ENCODE data around the gene EDEM1.

DNA sequence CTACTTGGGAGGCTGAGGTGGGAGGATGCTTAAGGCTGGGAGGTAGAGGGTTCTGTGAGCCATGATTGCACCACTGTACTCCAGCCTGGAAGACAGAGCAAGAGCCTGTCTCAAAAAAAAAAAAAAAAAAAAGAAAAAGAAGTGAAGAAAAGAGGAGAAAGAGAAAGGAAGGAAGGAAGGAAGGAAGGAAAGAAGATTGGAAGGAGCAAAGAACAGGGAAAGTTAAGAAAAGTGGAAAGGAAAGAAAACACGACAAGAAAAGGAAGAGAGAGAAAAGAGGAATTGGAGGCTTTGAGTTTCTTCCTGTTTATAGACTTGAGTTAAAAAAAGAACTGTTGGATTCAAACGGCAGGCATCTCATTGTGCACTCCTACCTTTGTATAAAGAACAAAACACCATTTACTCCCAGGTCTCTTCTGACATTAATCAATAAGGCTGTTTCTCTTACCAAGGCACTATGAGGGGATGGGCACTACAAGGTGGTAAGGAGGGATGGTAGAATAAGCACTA is 73.5 kb downstream of the EDEM1 start:
- TF ChIP-seq POLR2A (IDR thresholded peaks at IDR 0.05), result no peak
- TF ChIP-seq, protein P1, sequence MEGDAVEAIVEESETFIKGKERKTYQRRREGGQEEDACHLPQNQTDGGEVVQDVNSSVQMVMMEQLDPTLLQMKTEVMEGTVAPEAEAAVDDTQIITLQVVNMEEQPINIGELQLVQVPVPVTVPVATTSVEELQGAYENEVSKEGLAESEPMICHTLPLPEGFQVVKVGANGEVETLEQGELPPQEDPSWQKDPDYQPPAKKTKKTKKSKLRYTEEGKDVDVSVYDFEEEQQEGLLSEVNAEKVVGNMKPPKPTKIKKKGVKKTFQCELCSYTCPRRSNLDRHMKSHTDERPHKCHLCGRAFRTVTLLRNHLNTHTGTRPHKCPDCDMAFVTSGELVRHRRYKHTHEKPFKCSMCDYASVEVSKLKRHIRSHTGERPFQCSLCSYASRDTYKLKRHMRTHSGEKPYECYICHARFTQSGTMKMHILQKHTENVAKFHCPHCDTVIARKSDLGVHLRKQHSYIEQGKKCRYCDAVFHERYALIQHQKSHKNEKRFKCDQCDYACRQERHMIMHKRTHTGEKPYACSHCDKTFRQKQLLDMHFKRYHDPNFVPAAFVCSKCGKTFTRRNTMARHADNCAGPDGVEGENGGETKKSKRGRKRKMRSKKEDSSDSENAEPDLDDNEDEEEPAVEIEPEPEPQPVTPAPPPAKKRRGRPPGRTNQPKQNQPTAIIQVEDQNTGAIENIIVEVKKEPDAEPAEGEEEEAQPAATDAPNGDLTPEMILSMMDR (IDR thresholded peaks at IDR 0.05), result no peak

Measured in testis (tissue), 2 donors.